ENCODE measurements around the gene OR10P1.

GRCh38 chr12:55685671-55686070 lies 49.0 kb downstream of the OR10P1 start:
- no peak for TF ChIP-seq CTCF (IDR thresholded peaks at IDR 0.05 in 2 of 3, conservative IDR thresholded peaks at IDR 0.05 in 1 of 3; ENCODE audit: control insufficient read depth in 2 of 3, extremely low read depth in 1 of 3, insufficient read depth in 1 of 3, low read depth in 3 of 3, low read length in 3 of 3)
- TF ChIP-seq SIX5 (IDR thresholded peaks at IDR 0.05; ENCODE audit: low read depth, low read length, severe bottlenecking) = no peak
- TF ChIP-seq RAD51 (IDR thresholded peaks at IDR 0.05) = no peak
- TF ChIP-seq TCF12 (IDR thresholded peaks at IDR 0.05; ENCODE audit: low read depth, low read length) = no peak
- no peak for TF ChIP-seq NR2C1 (IDR thresholded peaks at IDR 0.05)
- TF ChIP-seq CHD2 (IDR thresholded peaks at IDR 0.05; ENCODE audit: borderline replicate concordance, low read depth, low read length) = no peak
- TF ChIP-seq EZH2 (IDR thresholded peaks at IDR 0.05; ENCODE audit: borderline replicate concordance, control insufficient read depth, low read depth, low read length) = no peak
- no peak for TF ChIP-seq YY1 (IDR thresholded peaks at IDR 0.05; ENCODE audit: low read depth, low read length)
- TF ChIP-seq EP300 (IDR thresholded peaks at IDR 0.05; ENCODE audit: borderline replicate concordance in 1 of 2, control insufficient read depth in 1 of 2, low read depth in 2 of 2, low read length in 2 of 2) = no peak
- no peak for TF ChIP-seq RFX5 (IDR thresholded peaks at IDR 0.05; ENCODE audit: low read depth, low read length)

All from GM12878 (cell line).